ENCODE results near the gene TBCD. TPM values are rescaled to one million over a fixed set of nuclear protein-coding genes. Genes with fewer than 3 reads are reported as not detected.

Gene TBCD
- total and polyA plus RNA-seq, 9 of the 15 experiments (the other 6 are each of a cell fraction or from before 2014, with no cell fraction given): 8.9 to 98.5 (median 28.0) TPM

DNA sequence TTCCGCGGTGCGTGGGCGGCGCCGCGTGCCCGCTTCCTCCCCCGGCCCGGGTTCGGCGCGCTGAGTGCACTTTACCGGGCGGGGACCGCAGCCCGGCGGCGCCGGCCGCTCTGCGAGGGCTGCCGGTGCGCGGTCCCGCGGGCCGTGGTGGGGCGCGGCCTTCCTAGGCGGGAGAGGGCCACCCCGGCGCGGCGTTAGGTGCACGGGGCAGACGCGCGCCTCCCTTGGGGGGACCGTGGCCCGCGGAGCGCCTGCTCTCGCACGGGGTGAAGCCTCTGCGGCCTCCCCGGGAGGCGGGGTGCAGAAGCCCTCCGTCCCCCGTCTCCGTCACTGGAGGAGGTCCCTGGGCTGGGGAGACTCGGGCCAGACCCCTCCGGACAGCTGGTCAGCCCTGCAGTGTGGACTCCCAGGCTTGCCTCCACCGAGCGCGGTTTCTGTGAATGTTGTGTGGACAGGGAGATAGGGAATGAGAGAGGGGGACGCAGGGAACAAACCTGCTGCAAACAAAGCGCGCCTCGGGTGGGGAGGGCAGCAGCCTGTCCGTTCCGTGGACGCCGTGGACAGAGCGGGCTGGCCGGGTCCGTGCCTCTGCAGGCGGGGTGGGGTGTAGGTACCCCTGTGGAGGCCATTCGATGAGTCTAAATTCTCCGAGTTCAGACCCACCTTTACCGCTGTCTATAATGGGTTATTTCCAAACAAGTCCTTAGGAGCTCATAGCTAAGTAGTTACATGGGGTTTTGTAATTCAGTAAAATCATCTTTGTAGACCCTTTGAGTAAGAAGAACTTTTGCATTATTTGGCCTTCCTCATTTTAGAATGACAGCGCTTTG is 721 bp downstream of the TBCD start:
- Histone ChIP-seq H3K36me3 (ENCODE audit: control insufficient read depth, insufficient read depth, low read length) (peaks cover 33% of the 10 kb centered on the region), H3K9me1 (ENCODE audit: control insufficient read depth, insufficient read depth, low read length) (peaks cover 2% of the 10 kb centered on the region), H3K9ac (ENCODE audit: insufficient read depth in 1 of 2, low read depth in 2 of 2, low read length in 2 of 2) (peak overlapping the region; percentile 77 to 97), H3K79me2 (ENCODE audit: control insufficient read depth, insufficient read depth, low read length) (peaks cover 41% of the 10 kb centered on the region), H3K4me1 (replicated peaks in 1 of 2; ENCODE audit: control insufficient read depth in 2 of 2, insufficient read depth in 2 of 2, low read length in 2 of 2) (peaks cover 24 to 38% of the 10 kb centered on the region in 2 experiments), H2AFZ (ENCODE audit: low read depth, low read length) (peak overlapping the region; percentile 97), H3K27ac (ENCODE audit: extremely low read depth, low read depth, low read length) (peak overlapping the region; percentile 95), H3K4me3 (peak overlapping the region; percentile 94), H3K9me3 (replicated peaks; ENCODE audit: control insufficient read depth, insufficient read depth, low read depth, low read length) (peaks cover 12% of the 10 kb centered on the region), H3K27me3 (ENCODE audit: control insufficient read depth in 2 of 2, insufficient read depth in 2 of 2, low read length in 2 of 2) (no peaks in the 10 kb centered on the region), H4K20me1 (replicated peaks; ENCODE audit: control insufficient read depth, insufficient read depth, low read length) (no peaks in the 10 kb centered on the region), H3K4me2 (ENCODE audit: insufficient read depth, low read length) (peak overlapping the region; percentile 93)
- no TSS peak for BruUV-seq (replicated peaks)
- FAIRE-seq: no peak
- peak; percentile 47 for ATAC-seq
- in situ Hi-C loops (cut with MboI): no loop called here
- ChIA-PET CTCF (ENCODE audit: low intra/inter-chr PET ratio) (no interaction called here), POLR2A (interaction anchor here (0.6 to 0.7 kb wide), 2 partner anchors 23 to 177 kb away, joined by 3 to 4 read pairs; no protein-coding TSS in a partner anchor)
- DNase-seq (ENCODE audit: extremely low read depth in 1 of 4, low spot score in 3 of 4): peak; percentile 57 to 70 (median 62)
- WGBS (ENCODE audit: insufficient coverage, low coverage, missing lambda C conversion rate): under 1% methylated on average over 60 of the region's 72 CpGs
- intact Hi-C loops (cut with micrococcal nuclease): loop anchor here (5.0 kb wide), 1 partner anchor 35 kb away; the partner anchor contains the start of gene FN3KRP
- TF ChIP-seq NONO (IDR thresholded peaks at IDR 0.05; ENCODE audit: low read depth in 2 of 2, low read length in 1 of 2): peak in 1 of 2 experiments; percentile 75; a peak in 2 of 4 replicates
- TF ChIP-seq HNRNPH1 (optimal IDR thresholded peaks at IDR 0.05; ENCODE audit: low read depth, low read length): no peak
- TF ChIP-seq ZBTB7A (IDR thresholded peaks at IDR 0.05; ENCODE audit: borderline replicate concordance, control insufficient read depth, low read depth, low read length): 0 out of 2 replicates have a peak, but pooled peaks have one; percentile 19
- TF ChIP-seq SIN3B (IDR thresholded peaks at IDR 0.05; ENCODE audit: low read depth): no peak; the same call in 1 of the 2 replicates
- TF ChIP-seq DLX4 (CRISPR knock-in tag; IDR thresholded peaks at IDR 0.05): no peak
- TF ChIP-seq, protein P1, sequence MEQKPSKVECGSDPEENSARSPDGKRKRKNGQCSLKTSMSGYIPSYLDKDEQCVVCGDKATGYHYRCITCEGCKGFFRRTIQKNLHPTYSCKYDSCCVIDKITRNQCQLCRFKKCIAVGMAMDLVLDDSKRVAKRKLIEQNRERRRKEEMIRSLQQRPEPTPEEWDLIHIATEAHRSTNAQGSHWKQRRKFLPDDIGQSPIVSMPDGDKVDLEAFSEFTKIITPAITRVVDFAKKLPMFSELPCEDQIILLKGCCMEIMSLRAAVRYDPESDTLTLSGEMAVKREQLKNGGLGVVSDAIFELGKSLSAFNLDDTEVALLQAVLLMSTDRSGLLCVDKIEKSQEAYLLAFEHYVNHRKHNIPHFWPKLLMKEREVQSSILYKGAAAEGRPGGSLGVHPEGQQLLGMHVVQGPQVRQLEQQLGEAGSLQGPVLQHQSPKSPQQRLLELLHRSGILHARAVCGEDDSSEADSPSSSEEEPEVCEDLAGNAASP (IDR thresholded peaks at IDR 0.05): no peak
- peak; percentile 39; the same call in 1 of the 2 replicates for TF ChIP-seq PHF8 (IDR thresholded peaks at IDR 0.05; ENCODE audit: borderline replicate concordance, low read length)
- TF ChIP-seq NFIX (CRISPR knock-in tag; IDR thresholded peaks at IDR 0.05; ENCODE audit: low read depth): no peak
- no peak for TF ChIP-seq FOXM1 (IDR thresholded peaks at IDR 0.05; ENCODE audit: low read depth)
- TF ChIP-seq FOXM1 (CRISPR knock-in tag; IDR thresholded peaks at IDR 0.05; ENCODE audit: low read depth): 0 out of 2 replicates have a peak, but pooled peaks have one; percentile 22
- no peak for TF ChIP-seq ZNF282 (CRISPR knock-in tag; IDR thresholded peaks at IDR 0.05)
- no peak for TF ChIP-seq ZFP1 (CRISPR knock-in tag; IDR thresholded peaks at IDR 0.05)
- TF ChIP-seq HDAC1 (IDR thresholded peaks at IDR 0.05): peak in 1 of 2 experiments; percentile 53; a peak in 2 of 4 replicates
- peak; percentile 60 for TF ChIP-seq TFAP4 (CRISPR knock-in tag; IDR thresholded peaks at IDR 0.05; ENCODE audit: borderline replicate concordance)
- no peak for TF ChIP-seq MNT (conservative IDR thresholded peaks at IDR 0.05)
